ENCODE results near the gene DLST.

Gene DLST

DNA sequence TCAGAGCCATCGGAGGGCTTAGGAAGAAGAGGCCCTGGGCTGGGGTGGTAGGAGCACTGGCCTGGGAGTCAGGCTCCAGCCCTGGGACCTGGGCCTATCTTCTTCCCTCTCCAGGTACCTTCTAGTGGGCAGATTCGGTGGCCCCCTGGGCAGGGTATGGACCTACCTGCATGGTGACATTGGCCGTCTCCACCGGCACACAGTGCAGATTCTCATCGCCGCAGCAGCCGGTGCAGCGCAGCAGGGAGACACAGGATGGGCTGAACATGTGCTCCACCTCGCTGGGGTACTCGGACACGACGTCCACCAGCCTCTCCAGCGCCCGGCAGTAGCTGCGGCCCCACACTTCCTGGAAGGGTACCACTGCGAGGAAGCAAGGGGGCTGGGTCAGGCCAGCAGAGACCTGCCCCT lies 67.5 kb downstream of the DLST start:
- Mint-ChIP-seq H3K4me1 (ENCODE audit: low read depth) (peaks cover 10% of the 10 kb centered on the region), H3K9me3 (no peaks in the 10 kb centered on the region), H3K4me3 (no peak overlapping the region), H3K27me3 (peaks cover 14% of the 10 kb centered on the region), H3K36me3 (ENCODE audit: low read depth) (no peaks in the 10 kb centered on the region), H3K27ac (no peak overlapping the region)
- intact Hi-C loops (cut with micrococcal nuclease) = no loop called here

DNA sequence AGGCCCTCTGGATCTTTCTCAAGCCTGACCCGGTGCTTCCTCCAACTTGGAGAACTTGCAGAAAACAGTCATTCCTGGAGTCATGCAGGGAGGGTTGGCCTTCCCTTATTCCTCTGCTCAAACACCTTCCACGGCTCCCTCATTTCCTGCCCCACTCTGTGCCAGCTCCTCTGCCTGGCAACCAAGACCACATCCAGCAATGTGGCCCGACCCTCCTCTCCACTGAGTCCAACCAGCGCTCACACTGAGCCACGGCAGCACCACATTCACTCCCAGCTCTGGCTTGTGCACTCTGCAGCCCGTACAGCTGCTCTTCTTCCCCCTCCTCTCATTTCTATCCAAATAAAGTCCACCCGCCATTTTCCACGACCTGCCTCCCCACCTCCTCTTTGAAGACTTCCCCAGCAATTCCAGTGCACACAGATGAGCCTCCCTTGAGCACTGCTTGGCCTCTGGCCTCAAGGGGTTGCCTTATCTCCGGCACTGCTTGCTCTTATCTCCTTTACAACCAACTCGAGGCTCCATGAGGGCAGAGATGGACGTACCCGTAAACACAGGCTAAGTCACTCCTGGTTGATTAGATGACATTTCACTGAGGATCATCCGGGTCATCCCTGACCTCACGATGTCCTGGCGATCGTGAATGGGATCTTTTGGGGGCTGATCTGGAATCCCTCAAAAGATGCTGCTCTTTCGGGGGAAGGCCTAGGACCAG lies 68.3 kb downstream of the DLST start:
- Mint-ChIP-seq H3K27ac (no peak overlapping the region), H3K27me3 (peaks cover 22% of the 10 kb centered on the region), H3K9me3 (no peaks in the 10 kb centered on the region), H3K4me1 (ENCODE audit: low read depth) (peaks cover 10% of the 10 kb centered on the region), H3K4me3 (no peak overlapping the region), H3K36me3 (ENCODE audit: low read depth) (no peaks in the 10 kb centered on the region)
- intact Hi-C loops (cut with micrococcal nuclease) = no loop called here

DNA sequence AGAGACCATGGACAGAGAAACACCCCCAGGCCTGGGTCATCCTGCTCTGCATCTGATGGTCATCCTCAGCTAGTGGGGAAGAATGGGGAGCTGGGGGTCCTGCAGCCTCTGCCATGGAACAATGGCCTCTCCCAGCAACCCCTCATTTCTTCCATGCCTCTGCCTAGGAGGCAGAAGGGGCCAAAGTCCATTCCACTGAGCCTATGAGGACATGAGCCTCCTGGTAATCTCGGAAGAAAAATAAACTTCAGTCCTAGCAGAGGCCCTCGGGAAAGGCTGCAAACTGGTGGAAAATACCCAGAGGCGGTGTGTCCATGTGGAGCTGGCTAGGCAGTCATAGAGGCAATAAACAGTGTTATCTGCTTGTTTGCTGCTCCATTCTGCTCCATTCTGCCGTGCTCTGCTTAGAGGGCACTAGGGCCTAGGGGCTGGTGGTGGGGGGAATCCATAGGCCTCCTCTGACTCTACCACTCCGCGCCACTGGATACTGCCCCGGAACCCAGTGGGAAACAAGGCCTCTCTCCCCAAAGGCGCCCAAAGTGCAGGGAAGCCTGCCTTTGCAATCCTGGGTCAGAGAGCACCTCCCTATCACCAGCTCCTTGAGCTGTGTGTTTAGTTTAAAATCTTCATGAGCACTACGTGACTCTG lies 69.2 kb downstream of the DLST start:
- Mint-ChIP-seq H3K36me3 (ENCODE audit: low read depth) (no peaks in the 10 kb centered on the region), H3K9me3 (no peaks in the 10 kb centered on the region), H3K4me3 (no peak overlapping the region), H3K27me3 (peaks cover 26% of the 10 kb centered on the region), H3K27ac (no peak overlapping the region), H3K4me1 (ENCODE audit: low read depth) (peaks cover 10% of the 10 kb centered on the region)
- intact Hi-C loops (cut with micrococcal nuclease) = no loop called here

DNA sequence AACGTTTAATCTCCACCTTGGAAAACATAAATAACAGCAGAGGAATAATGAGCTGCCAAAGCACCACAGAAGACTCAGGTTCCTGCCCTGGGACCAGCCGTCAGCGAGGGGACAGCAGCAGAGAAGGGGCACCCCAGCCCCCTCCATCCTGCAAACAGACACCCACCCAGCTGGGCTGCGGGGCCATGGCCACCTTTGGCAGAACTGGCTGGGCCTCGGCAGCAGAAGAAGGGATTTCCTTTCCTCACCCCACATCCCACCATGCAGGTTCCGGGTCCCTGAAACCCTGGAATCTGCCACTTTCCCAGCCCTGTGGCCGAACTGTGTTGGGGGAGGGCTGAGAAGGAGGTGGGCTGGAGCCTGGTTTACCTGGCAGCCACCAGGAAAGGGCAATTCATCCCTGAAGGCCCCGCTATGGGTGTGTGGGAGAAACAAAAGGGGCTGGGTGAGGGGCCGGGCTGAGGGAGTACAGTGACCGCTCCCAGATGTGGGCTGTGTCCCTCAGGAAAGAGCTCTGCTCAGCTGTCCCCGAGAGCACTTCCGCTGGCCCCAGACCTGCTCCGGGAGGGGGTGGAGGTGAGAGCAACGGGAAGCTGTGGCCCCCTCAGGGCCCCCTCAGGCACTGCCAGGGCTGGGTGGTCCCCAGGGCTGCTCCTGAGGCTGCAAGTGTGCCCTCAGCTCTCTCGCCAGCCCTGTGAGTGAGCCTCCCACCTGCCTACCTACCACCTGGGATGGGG lies 69.9 kb downstream of the DLST start:
- no peaks in the 10 kb centered on the region for H3K9me3 Mint-ChIP-seq
- H3K36me3 Mint-ChIP-seq (ENCODE audit: low read depth) = no peaks in the 10 kb centered on the region
- intact Hi-C loops (cut with micrococcal nuclease) = no loop called here
- H3K4me3 Mint-ChIP-seq = no peak overlapping the region
- peaks cover 31% of the 10 kb centered on the region for H3K27me3 Mint-ChIP-seq
- H3K27ac Mint-ChIP-seq = no peak overlapping the region
- peaks cover 3% of the 10 kb centered on the region for H3K4me1 Mint-ChIP-seq (ENCODE audit: low read depth)

DNA sequence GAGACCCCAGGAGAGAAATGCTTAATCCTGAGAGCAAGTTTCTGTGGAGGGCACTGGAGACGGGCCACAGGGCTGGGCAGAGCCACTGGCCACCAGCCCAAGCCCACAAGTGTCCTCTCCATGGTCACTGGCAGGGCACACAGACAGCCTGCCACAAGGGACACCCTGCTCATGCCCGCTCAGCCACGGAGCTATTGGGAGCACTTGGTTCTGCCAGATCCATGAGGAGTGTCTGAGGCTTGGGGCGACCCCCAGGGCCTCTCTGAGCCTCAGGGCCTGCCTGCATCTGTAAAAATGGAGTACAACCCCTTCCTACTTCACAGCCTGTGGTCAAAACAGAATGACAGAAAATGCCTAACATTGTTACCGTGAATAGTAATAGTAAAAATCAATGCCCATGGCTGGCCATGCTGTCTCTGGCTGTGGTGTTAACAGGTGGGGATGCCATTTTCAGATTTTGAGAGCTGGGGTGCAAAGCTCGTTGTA lies 70.5 kb downstream of the DLST start:
- no peak overlapping the region for H3K4me3 Mint-ChIP-seq
- H3K27me3 Mint-ChIP-seq = peaks cover 35% of the 10 kb centered on the region
- intact Hi-C loops (cut with micrococcal nuclease) = no loop called here
- no peak overlapping the region for H3K27ac Mint-ChIP-seq
- no peaks in the 10 kb centered on the region for H3K9me3 Mint-ChIP-seq
- no peaks in the 10 kb centered on the region for H3K36me3 Mint-ChIP-seq (ENCODE audit: low read depth)
- no peaks in the 10 kb centered on the region for H3K4me1 Mint-ChIP-seq (ENCODE audit: low read depth)

DNA sequence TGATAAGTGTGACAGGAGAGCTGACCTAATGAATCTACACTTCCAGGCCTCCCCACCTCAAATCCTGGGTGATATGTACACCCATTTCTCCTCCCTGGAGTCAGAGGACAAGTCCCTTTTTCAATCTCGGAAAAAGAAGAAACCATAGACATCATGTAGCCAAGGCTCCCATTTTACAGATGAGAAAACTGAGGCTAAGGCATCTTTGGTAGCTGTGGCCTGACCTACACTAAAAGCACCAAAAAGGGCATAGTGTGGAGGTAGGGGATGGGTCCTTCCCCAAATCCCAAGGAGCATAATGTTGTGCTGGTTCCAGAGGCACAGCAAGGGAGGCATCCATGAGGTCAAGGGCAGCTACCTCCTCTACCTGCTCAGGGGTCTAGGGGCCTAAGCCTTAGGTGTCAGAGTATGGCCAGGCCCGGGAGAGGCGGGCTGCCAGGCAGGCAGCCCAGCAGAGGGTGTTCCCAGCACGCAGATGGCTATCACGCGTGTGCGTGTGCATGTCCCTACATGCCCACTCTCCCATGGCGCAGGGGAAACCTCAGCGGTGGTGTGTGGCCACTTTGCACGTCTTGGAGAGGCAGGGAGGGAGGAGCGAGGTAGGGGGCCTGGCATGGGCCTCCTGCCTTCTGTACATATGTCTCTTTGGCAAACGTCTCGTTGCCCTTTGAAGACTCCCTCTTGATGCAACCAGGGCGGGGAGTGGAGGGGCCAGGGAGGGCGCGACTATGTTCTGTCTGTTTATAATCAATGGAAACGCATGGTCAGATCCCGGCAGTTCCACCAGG lies 71.2 kb downstream of the DLST start:
- Mint-ChIP-seq H3K36me3 (ENCODE audit: low read depth) (no peaks in the 10 kb centered on the region), H3K9me3 (no peaks in the 10 kb centered on the region), H3K27me3 (peaks cover 39% of the 10 kb centered on the region), H3K4me1 (ENCODE audit: low read depth) (no peaks in the 10 kb centered on the region), H3K27ac (no peak overlapping the region), H3K4me3 (no peak overlapping the region)
- intact Hi-C loops (cut with micrococcal nuclease) = no loop called here
